NCI-H1930 (cell line): ENCODE results near the gene MDM4.

Experiments
- DNase-seq, 2 experiments: peaks; one replicate each; lab custom pipeline; 2025; lab: John Stamatoyannopoulos, UW

MDM4 gene

GRCh38 chr1:204578867-204579664 lies 62.9 kb downstream of the MDM4 start:
- DNase-seq: no peak

- DNase-seq: no peak
Measured at GRCh38 chr1:204579681-204580080, 63.5 kb downstream of the MDM4 start.

- DNase-seq: no peak
Measured at GRCh38 chr1:204580862-204581261, 64.7 kb downstream of the MDM4 start.

- DNase-seq: no peak
Measured at GRCh38 chr1:204581759-204582158, 65.6 kb downstream of the MDM4 start.

- DNase-seq: no peak
Measured at GRCh38 chr1:204583909-204584632, 67.9 kb downstream of the MDM4 start.

GRCh38 chr1:204584699-204585372 lies 68.6 kb downstream of the MDM4 start:
- no peak for DNase-seq

GRCh38 chr1:204587621-204588020 lies 71.4 kb downstream of the MDM4 start:
- no peak for DNase-seq

GRCh38 chr1:204588826-204589225 lies 72.6 kb downstream of the MDM4 start:
- no peak for DNase-seq

- DNase-seq: no peak
Measured at GRCh38 chr1:204589409-204590038, 73.3 kb downstream of the MDM4 start.

- DNase-seq: no peak
Measured at GRCh38 chr1:204591473-204592090, 75.4 kb downstream of the MDM4 start.

GRCh38 chr1:204592246-204592948 lies 76.2 kb downstream of the MDM4 start:
- no peak for DNase-seq

GRCh38 chr1:204598319-204598969 lies 82.2 kb downstream of the MDM4 start:
- no peak for DNase-seq

- no peak for DNase-seq
Measured at GRCh38 chr1:204599098-204599497, 82.9 kb downstream of the MDM4 start.

GRCh38 chr1:204599596-204599995 lies 83.4 kb downstream of the MDM4 start:
- no peak for DNase-seq

GRCh38 chr1:204600203-204600602 lies 84.0 kb downstream of the MDM4 start:
- no peak for DNase-seq

GRCh38 chr1:204600968-204601367 lies 84.8 kb downstream of the MDM4 start:
- DNase-seq: no peak

- DNase-seq: no peak
Measured at GRCh38 chr1:204602111-204602579, 85.9 kb downstream of the MDM4 start.

GRCh38 chr1:204602871-204603542 lies 86.8 kb downstream of the MDM4 start:
- DNase-seq: no peak

- no peak for DNase-seq
Measured at GRCh38 chr1:204605791-204606190, 89.6 kb downstream of the MDM4 start.
